ENCODE results near the gene SPARC.

- TF ChIP-seq CTCF (conservative IDR thresholded peaks at IDR 0.05; ENCODE audit: low read length) (no peak), EZH2phosphoT487 (IDR thresholded peaks at IDR 0.05; ENCODE audit: borderline replicate concordance) (no peak)
Measured at GRCh38 chr5:151662805-151663204, 23.9 kb downstream of the SPARC start.

Data from Loucy (cell line).